Neural crest cell (in vitro differentiated cells): ENCODE data around the gene GAB2. TPM values are rescaled to one million over a fixed set of nuclear protein-coding genes. Genes with fewer than 3 reads are reported as not detected.
"Not testable (repeated sequence)": the region's sequence is repeated elsewhere in the genome, so short reads cannot be mapped to it uniquely, and the experiment has no call there.

Experiments used
- DNase-seq: peaks from one replicate; pipeline ENCODE4 v3.0.0; 2021; ENCODE audit warnings: low read depth, mixed read lengths, low spot score
- H3K27ac Mint-ChIP-seq: one replicate; pipeline ENCODE4 v1.8.0; 2021; ENCODE audit warnings: mild to moderate bottlenecking, mixed read lengths; ENCODE audit not compliant: unreplicated experiment
- H3K27me3 Mint-ChIP-seq: 2 replicates; pipeline ENCODE4 v1.8.0; 2021; ENCODE audit warnings: low read depth, mild to moderate bottlenecking, mixed read lengths
- H3K36me3 Mint-ChIP-seq: 2 replicates; pipeline ENCODE4 v1.8.0; 2021; ENCODE audit warnings: low read depth, mild to moderate bottlenecking, mixed read lengths
- H3K4me1 Mint-ChIP-seq: 2 replicates; pipeline ENCODE4 v1.8.0; 2021; ENCODE audit warnings: mixed read lengths
- H3K4me3 Mint-ChIP-seq: one replicate; pipeline ENCODE4 v1.8.0; 2021; ENCODE audit warnings: mild to moderate bottlenecking, mixed read lengths
- H3K9me3 Mint-ChIP-seq: 2 replicates; pipeline ENCODE4 v1.8.0; 2021; ENCODE audit warnings: mixed read lengths
- CTCF ChIP-seq: fragments of 200-600 bp; sonication (generic); conservative IDR thresholded peaks from 2 replicates; pipeline ENCODE4 v1.5.0; 2021; ENCODE audit warnings: antibody characterized with exemption, mild to moderate bottlenecking
- total RNA-seq: library from RNA; stranded (reverse); gene quantifications from 2 replicates; pipeline ENCODE4 v1.2.1, GENCODE V29; 2021

Gene GAB2
- total RNA-seq, 1 donor from 2014 or later, result 27.9 TPM

- no peaks in the 10 kb centered on the region for H3K9me3 Mint-ChIP-seq
- TF ChIP-seq CTCF, result no peak
- no peak for DNase-seq
- no peaks in the 10 kb centered on the region for H3K36me3 Mint-ChIP-seq
- H3K27me3 Mint-ChIP-seq, result no peaks in the 10 kb centered on the region
- H3K4me1 Mint-ChIP-seq, result peaks cover 11% of the 10 kb centered on the region
- H3K27ac Mint-ChIP-seq, result no peak overlapping the region
- H3K4me3 Mint-ChIP-seq, result no peak overlapping the region
Observed at GRCh38 chr11:78363024-78363619, 54.5 kb downstream of the GAB2 start.

GRCh38 chr11:78361228-78361627 is 56.4 kb downstream of the GAB2 start:
- Mint-ChIP-seq H3K9me3 (peaks cover 4% of the 10 kb centered on the region), H3K4me1 (peaks cover 11% of the 10 kb centered on the region), H3K4me3 (no peak overlapping the region), H3K27ac (peak overlapping the region; percentile 69), H3K27me3 (no peaks in the 10 kb centered on the region), H3K36me3 (peaks cover 8% of the 10 kb centered on the region)
- DNase-seq, result no peak
- TF ChIP-seq CTCF, result no peak

GRCh38 chr11:78359921-78360320 is 57.7 kb downstream of the GAB2 start:
- H3K36me3 Mint-ChIP-seq, result peaks cover 12% of the 10 kb centered on the region
- H3K4me3 Mint-ChIP-seq, result no peak overlapping the region
- no peaks in the 10 kb centered on the region for H3K27me3 Mint-ChIP-seq
- H3K4me1 Mint-ChIP-seq, result peaks cover 6% of the 10 kb centered on the region
- no peak for DNase-seq
- H3K27ac Mint-ChIP-seq, result no peak overlapping the region
- TF ChIP-seq CTCF, result no peak
- peaks cover 4% of the 10 kb centered on the region for H3K9me3 Mint-ChIP-seq

- H3K9me3 Mint-ChIP-seq, H3K27ac Mint-ChIP-seq, H3K27me3 Mint-ChIP-seq, DNase-seq, H3K4me3 Mint-ChIP-seq: not testable (repeated sequence)
- Mint-ChIP-seq H3K4me1 (peaks cover 16% of the 10 kb centered on the region), H3K36me3 (peaks cover 12% of the 10 kb centered on the region)
Observed at GRCh38 chr11:78357924-78358323, 59.7 kb downstream of the GAB2 start.

GRCh38 chr11:78357425-78357824 is 60.2 kb downstream of the GAB2 start:
- H3K27ac Mint-ChIP-seq, DNase-seq, H3K9me3 Mint-ChIP-seq, H3K27me3 Mint-ChIP-seq, H3K4me3 Mint-ChIP-seq: not testable (repeated sequence)
- Mint-ChIP-seq H3K4me1 (peaks cover 16% of the 10 kb centered on the region), H3K36me3 (peaks cover 12% of the 10 kb centered on the region)

- H3K27ac Mint-ChIP-seq, H3K9me3 Mint-ChIP-seq, H3K27me3 Mint-ChIP-seq, H3K4me3 Mint-ChIP-seq, DNase-seq: not testable (repeated sequence)
- Mint-ChIP-seq H3K36me3 (peaks cover 12% of the 10 kb centered on the region), H3K4me1 (peaks cover 30% of the 10 kb centered on the region)
Observed at GRCh38 chr11:78355742-78356141, 61.9 kb downstream of the GAB2 start.

- peaks cover 4% of the 10 kb centered on the region for H3K9me3 Mint-ChIP-seq
- no peaks in the 10 kb centered on the region for H3K27me3 Mint-ChIP-seq
- H3K27ac Mint-ChIP-seq, result no peak overlapping the region
- H3K4me1 Mint-ChIP-seq, result peaks cover 35% of the 10 kb centered on the region
- H3K4me3 Mint-ChIP-seq, result no peak overlapping the region
- DNase-seq, result no peak
- no peak for TF ChIP-seq CTCF
- peaks cover 12% of the 10 kb centered on the region for H3K36me3 Mint-ChIP-seq
Observed at GRCh38 chr11:78355309-78355705, 62.3 kb downstream of the GAB2 start.
